Activated CD8-positive, alpha-beta T cell treated with anti-CD3 and anti-CD28 coated beads for 36 hours (primary cell): ENCODE results near the gene SPSB3. TPM values are rescaled to one million over a fixed set of nuclear protein-coding genes. Genes with fewer than 3 reads are reported as not detected.

Experiments
- ATAC-seq: fragments of 200-7000 bp; cut with Tn5 transposase; one replicate; pipeline ENCODE4 v1.10.0; 2021; ENCODE audit warnings: mild to moderate bottlenecking, moderate library complexity
- CTCF ChIA-PET: fragments of 350-600 bp; sonication (Branson Sonifier 250); formaldehyde crosslinking; loops from one replicate; lab custom pipeline; 2021; ENCODE audit warnings: antibody characterized with exemption; lab: Charles Lee
- POLR2A ChIA-PET: fragments of 350-600 bp; sonication (Branson Sonifier 250); formaldehyde crosslinking; loops from one replicate; lab custom pipeline; 2021; ENCODE audit warnings: antibody characterized with exemption; lab: Charles Lee
- DNase-seq: peaks from one replicate; pipeline ENCODE4 v3.0.0-alpha.2; 2020
- H3K27ac Mint-ChIP-seq: one replicate; pipeline ENCODE4 v1.8.0; 2021; ENCODE audit warnings: mild to moderate bottlenecking, mixed read lengths
- H3K27me3 Mint-ChIP-seq: one replicate; pipeline ENCODE4 v1.8.0; 2021; ENCODE audit warnings: mixed read lengths
- H3K36me3 Mint-ChIP-seq: one replicate; pipeline ENCODE4 v1.8.0; 2021; ENCODE audit warnings: low read depth, mixed read lengths
- H3K4me1 Mint-ChIP-seq: one replicate; pipeline ENCODE4 v1.8.0; 2021; ENCODE audit warnings: low read depth, mixed read lengths
- H3K4me3 Mint-ChIP-seq: one replicate; pipeline ENCODE4 v1.8.0; 2021; ENCODE audit warnings: mild to moderate bottlenecking, moderate library complexity, mixed read lengths
- H3K9me3 Mint-ChIP-seq: one replicate; pipeline ENCODE4 v1.8.0; 2021; ENCODE audit warnings: mixed read lengths
- CTCF ChIP-seq: fragments of 200-600 bp; IDR thresholded peaks from one replicate; pipeline ENCODE4 v1.8.0; 2022; ENCODE audit warnings: antibody characterized with exemption, mild to moderate bottlenecking
- intact Hi-C: fragments of 100-400 bp; cut with micrococcal nuclease; formaldehyde crosslinking; loops from one replicate; pipeline ENCODE4 v1.10.0; 2022
- total RNA-seq, 2 experiments: library from RNA; stranded (reverse); gene quantifications; one replicate each; pipeline ENCODE4 v1.2.3, GENCODE V29; 2021

SPSB3 gene
- total RNA-seq, 2 experiments from 2014 or later = 14.4 to 15.2 TPM

- ATAC-seq (no peak), DNase-seq (no peak)
- Mint-ChIP-seq H3K36me3 (peaks cover 4% of the 10 kb centered on the region), H3K27me3 (no peaks in the 10 kb centered on the region), H3K4me3 (no peak overlapping the region), H3K27ac (no peak overlapping the region), H3K4me1 (peaks cover 3% of the 10 kb centered on the region), H3K9me3 (no peaks in the 10 kb centered on the region)
- ChIA-PET POLR2A (no interaction called here), CTCF (no interaction called here)
- TF ChIP-seq CTCF = no peak
- intact Hi-C loops = no loop called here
These were observed 20.0 kb downstream of the SPSB3 start for GRCh38 chr16:1762196-1762878.

DNA sequence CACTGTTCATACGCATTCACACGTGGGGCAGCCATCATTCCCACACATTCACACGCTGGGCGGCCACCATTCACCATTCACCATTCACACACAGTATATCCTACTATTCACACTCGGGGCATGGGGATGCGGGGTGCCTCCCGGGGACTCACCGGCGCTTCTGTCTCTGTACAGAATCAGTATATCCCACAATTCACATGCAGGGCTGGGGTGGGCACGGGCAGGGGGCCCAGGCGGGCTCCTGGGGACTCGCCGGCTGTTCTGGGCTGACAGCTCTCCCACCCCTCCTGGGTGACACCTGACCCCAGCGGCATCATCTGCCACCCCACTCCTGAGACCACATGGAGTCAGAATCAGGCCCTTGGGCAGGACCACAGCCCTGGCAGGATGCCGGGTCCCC lies 20.6 kb downstream of the SPSB3 start:
- H3K36me3 Mint-ChIP-seq = peaks cover 4% of the 10 kb centered on the region
- intact Hi-C loops = no loop called here
- POLR2A ChIA-PET = no interaction called here

DNA sequence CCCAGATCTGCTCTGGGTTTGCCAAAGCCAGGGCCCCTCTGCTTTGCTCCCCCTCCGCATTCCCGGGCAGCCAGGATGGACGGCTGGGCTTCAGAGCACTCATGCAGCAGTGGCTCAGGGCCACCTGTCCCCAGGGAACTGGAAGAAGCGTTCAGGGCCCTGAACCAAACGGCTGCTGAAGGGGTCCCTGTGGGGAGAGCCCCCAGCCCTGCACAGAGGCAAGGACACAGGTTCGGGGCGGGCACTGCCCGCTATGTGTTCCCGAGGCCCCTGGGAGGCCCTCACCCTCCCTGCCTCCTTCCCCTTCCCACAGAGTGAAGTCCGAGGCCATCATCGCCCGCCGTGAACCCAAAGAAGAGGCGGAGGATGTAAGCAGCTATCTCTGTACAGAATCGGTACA lies 21.5 kb downstream of the SPSB3 start:
- no peak for DNase-seq
- no peak for TF ChIP-seq CTCF
- Mint-ChIP-seq H3K36me3 (peaks cover 4% of the 10 kb centered on the region), H3K27ac (no peak overlapping the region), H3K4me1 (peaks cover 8% of the 10 kb centered on the region), H3K27me3 (no peaks in the 10 kb centered on the region), H3K9me3 (no peaks in the 10 kb centered on the region), H3K4me3 (no peak overlapping the region)
- ChIA-PET POLR2A (interaction anchor here (1.4 to 1.6 kb wide), 2 partner anchors 8 to 11 kb away, joined by 5 to 6 read pairs; partner anchors contain the start of genes EME2 and NME3), CTCF (no interaction called here)
- intact Hi-C loops = no loop called here
- ATAC-seq = no peak

More for the DNA sequence above, 20.6 kb downstream of the SPSB3 start:
- H3K27me3 Mint-ChIP-seq = no peaks in the 10 kb centered on the region
- TF ChIP-seq CTCF = no peak
- H3K4me1 Mint-ChIP-seq = peaks cover 6% of the 10 kb centered on the region
- ATAC-seq (no peak), DNase-seq (no peak)
- no peak overlapping the region for H3K4me3 Mint-ChIP-seq
- no peaks in the 10 kb centered on the region for H3K9me3 Mint-ChIP-seq
- no peak overlapping the region for H3K27ac Mint-ChIP-seq
- CTCF ChIA-PET = no interaction called here

DNA sequence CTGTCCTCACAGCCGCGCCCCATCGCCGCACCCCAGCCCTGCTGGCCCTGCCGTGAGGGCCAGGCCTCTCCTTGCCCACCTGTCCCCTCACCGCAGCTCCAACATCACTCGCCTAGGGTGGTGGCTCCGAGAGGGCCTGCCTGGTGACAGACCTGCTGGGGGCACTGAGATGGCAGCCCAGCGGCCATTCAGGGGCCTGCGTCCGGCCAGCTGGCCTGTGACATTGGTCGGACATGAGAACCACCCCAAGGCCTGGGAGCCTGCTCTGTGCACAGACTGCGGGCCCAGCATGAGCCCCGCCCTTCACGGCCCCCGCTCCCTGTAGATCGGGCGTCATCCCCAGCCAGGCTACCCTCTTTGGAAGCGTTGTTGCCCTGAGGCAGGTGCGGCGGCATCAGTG lies 22.9 kb downstream of the SPSB3 start:
- Mint-ChIP-seq H3K4me1 (peaks cover 8% of the 10 kb centered on the region), H3K9me3 (no peaks in the 10 kb centered on the region), H3K36me3 (peaks cover 10% of the 10 kb centered on the region), H3K27ac (no peak overlapping the region), H3K4me3 (no peak overlapping the region), H3K27me3 (no peaks in the 10 kb centered on the region)
- intact Hi-C loops = no loop called here
- DNase-seq (no peak), ATAC-seq (no peak)
- ChIA-PET POLR2A (interaction anchor here (1.6 kb wide), 1 partner anchor 9 kb away, joined by 5 read pairs; no protein-coding TSS in a partner anchor), CTCF (no interaction called here)
- TF ChIP-seq CTCF = no peak

DNA sequence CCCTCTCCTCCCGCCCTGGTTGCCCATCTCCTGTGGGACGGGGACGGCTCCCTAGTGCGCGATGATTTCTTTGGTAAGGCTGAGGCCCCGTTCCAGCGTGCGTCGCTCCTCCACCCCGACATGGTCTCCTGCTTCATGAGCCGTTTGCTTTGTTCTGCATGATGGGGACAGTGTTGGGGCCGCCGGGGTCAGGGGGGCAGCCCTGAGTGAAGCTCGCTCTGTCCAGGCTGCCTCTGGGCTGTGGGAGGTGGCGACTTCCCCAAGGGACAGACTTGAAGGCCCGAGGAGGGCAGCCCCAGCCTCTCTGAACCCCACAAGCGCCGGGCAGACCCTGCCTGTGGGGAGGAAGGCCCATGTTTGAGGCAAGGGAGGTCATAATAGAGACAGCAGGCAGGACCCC lies 23.4 kb downstream of the SPSB3 start:
- intact Hi-C loops = no loop called here
- ATAC-seq (no peak), DNase-seq (no peak)
- peaks cover 8% of the 10 kb centered on the region for H3K4me1 Mint-ChIP-seq
- no peaks in the 10 kb centered on the region for H3K9me3 Mint-ChIP-seq
- H3K36me3 Mint-ChIP-seq = peaks cover 10% of the 10 kb centered on the region
- no peak for TF ChIP-seq CTCF
- H3K27me3 Mint-ChIP-seq = no peaks in the 10 kb centered on the region
- H3K4me3 Mint-ChIP-seq = no peak overlapping the region
- POLR2A ChIA-PET = interaction anchor here (0.6 to 0.8 kb wide), 2 partner anchors 12 to 148 kb away, joined by 3 read pairs; no protein-coding TSS in a partner anchor
- CTCF ChIA-PET = no interaction called here
- no peak overlapping the region for H3K27ac Mint-ChIP-seq
